Hematopoietic multipotent progenitor cell (in vitro differentiated cells): ENCODE measurements around the gene PPP4R2. TPM values are rescaled to one million over a fixed set of nuclear protein-coding genes. Genes with fewer than 3 reads are reported as not detected.
A peak's percentile ranks its signal among the peaks of the same experiment; 100 is the strongest.

Experiments
- DNase-seq, 3 donors: peaks; one replicate each; pipeline ENCODE4 v3.0.0-alpha.2; 2011 to 2015; ENCODE audit warnings: low read depth in 2 of 3, low spot score in 2 of 3
- total RNA-seq: library from RNA; depleted of rRNA; stranded (reverse); fragments of >200 nt; gene quantifications from one replicate; pipeline ENCODE4 v1.2.3, GENCODE V29; 2012

Gene PPP4R2, protein sequence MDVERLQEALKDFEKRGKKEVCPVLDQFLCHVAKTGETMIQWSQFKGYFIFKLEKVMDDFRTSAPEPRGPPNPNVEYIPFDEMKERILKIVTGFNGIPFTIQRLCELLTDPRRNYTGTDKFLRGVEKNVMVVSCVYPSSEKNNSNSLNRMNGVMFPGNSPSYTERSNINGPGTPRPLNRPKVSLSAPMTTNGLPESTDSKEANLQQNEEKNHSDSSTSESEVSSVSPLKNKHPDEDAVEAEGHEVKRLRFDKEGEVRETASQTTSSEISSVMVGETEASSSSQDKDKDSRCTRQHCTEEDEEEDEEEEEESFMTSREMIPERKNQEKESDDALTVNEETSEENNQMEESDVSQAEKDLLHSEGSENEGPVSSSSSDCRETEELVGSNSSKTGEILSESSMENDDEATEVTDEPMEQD
- total RNA-seq = 11.6 TPM

DNA sequence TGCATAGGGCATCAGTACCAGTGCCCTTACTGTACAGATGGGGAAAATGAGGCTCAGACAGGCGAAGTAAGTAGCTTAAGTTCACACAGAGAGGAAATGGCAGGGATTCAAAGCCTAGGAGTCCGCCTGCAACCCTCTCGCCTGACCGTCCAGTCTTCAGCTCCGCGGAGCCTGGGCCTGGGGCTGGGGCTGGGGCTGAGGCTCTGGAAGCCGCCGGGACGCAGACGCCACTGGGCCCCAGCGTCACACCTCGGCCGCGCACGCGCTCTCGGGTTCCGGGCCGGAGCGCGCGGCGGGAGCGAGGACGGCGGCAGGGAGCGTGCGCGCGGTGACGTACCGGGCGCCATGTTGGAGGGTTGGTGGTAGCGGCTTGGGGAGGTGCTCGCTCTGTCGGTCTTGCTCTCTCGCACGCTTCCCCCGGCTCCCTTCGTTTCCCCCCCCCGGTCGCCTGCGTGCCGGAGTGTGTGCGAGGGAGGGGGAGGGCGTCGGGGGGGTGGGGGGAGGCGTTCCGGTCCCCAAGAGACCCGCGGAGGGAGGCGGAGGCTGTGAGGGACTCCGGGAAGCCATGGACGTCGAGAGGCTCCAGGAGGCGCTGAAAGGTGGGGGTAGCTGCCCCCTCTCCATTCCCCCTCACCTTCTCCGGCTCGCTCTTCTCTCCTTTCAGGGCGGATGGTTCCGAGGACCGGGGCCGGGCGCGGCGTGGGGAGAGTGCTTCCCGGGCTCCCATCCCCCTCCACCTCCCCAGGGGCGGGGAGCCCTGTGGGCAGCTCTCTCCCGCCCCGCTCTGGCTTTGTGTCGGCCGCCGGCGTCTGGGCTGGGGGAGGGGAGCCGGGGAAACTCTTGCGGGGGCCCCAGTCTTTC is at the start of gene PPP4R2:
PPP4R2 (plus strand) TSS at position 339 of the 861 bp plus-strand sequence; CDS start at position 566, 227 bp downstream.
- DNase-seq = peak; percentile 87 to 93 (median 91)

DNA sequence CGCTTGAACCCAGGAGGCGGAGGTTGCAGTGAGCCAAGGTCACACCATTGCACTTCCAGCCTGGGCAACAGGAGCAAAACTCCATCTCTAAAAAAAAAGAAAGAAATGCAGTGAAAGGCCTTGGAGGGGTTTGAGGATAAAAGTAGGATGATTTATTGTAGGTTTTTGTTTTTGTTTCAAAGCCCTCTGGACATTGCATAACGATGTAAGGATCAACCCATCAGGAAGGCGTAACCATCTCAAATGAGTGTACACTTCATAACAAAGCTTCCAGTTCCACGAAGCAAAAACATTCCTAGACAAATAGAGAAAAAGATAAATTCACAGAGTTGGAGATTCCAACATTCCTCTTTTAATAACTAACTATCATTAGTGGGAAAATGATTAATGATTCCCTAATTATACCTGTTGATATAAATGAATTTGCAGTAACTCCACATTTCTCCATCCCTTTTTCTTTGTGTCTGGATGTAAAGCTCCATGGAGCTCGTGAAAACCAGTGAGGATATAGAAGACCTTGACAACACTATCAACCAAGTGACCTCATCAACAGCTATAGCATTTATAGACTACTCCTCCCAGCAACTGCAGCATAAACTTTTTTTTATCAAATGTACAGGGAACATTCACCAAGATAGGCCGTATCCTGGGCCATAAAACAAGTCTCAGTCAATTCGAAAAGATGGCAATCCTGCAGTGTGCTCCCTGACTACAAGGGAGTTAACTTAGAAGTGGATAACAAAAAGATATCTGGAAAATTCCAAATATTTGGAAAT is 48.7 kb upstream of the PPP4R2 start:
- DNase-seq = no peak

DNA sequence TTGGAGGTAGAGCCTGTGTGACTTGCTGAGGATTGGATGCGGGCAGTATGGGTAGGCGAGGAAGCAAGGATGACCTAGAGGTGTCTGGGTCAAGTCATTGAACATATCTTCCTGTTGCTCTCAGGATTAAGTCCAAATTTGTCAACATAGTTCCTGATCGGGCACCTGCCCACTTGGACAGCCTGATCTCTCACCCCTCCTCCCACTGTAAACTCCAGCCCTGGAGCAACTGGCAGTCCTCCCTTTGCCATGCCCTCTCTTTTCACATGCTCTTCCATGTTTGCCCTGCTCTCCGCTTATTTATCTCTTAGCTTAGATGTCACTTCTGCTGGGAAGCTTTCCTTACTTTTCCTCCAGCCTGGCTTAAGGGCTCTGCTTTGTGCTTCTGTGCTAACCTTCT is 47.6 kb upstream of the PPP4R2 start:
- DNase-seq = no peak

- DNase-seq = no peak
These were observed 46.2 kb upstream of the PPP4R2 start for GRCh38 chr3:72950372-72950771.

GRCh38 chr3:72950801-72951200 is 45.8 kb upstream of the PPP4R2 start:
- no peak for DNase-seq

DNA sequence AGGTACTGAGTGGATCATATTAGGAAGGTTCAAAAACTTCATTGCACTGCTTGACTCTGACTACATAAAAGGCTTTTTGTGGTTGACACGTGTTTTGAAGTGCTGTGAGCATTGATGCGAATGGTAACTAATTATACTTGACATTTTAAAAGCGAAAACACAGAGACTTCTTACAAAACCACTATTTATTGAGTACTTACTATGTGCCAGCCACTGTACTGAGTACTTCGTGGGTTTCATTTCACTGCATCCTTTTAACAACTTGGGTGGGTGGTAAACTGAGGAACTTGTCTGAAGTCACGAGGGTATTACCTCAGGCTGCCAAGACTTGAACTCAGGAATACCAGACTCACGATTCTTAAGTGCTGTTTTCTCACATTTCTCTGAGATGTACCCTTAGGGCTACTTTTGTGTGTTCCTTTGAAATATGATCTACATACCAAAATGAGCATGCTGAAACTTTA is 45.3 kb upstream of the PPP4R2 start:
- no peak for DNase-seq

DNA sequence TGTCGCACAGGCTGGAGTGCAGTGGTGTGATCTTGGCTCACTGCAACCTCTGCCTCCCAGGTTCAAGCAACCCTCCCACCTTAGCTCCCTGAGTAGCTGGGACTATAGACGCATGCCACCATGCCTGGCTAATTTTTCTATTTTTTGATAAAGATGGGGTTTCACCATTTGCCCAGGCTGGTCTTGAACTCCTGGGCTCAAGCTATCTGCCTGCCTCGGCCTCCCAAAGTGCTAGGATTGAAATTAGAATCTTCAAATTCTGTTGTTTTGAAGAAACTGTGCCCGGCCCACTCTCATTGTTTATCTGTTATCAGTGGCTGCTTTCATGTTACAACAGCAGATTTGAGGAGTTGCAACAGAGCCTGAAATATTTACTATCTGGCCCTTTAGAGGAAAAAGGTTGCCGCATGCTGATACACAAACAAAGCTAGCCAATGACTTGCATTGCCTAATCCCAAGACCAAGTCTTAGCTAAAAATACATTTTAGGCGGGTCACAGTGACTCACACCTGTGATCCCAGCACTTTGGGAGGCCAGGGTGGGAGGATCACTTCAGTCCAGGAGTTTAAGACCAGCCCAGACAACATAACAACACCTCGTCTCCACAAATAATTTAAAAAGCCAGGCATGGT is 43.2 kb upstream of the PPP4R2 start:
- no peak for DNase-seq

GRCh38 chr3:72957297-72957696 is 39.3 kb upstream of the PPP4R2 start:
- no peak for DNase-seq

GRCh38 chr3:72959336-72959735 is 37.3 kb upstream of the PPP4R2 start:
- no peak for DNase-seq

- no peak for DNase-seq
These were observed 35.6 kb upstream of the PPP4R2 start for GRCh38 chr3:72960812-72961518.

DNA sequence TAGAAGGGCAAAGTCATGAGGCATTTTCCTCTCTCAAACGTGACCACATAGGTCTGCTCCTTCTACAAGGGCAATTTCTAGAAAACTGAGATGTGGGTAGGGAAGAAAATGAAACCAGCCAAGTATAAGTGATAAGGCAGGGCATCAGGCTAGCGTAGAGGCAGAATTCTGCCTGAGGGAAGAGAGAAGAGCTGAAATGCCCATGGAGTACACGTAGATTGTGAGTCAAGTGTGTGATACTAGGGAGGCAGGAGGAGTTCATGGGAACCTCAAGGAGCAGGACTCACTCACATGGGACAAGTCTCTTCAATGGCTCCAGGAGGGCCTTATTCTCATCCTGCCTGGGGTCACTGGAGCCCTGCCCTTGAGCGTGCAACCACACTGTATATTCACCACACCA is 34.9 kb upstream of the PPP4R2 start:
- no peak for DNase-seq

- DNase-seq = no peak
These were observed 34.3 kb upstream of the PPP4R2 start for GRCh38 chr3:72962317-72962716.

- no peak for DNase-seq
These were observed 32.0 kb upstream of the PPP4R2 start for GRCh38 chr3:72964633-72965032.

GRCh38 chr3:72968266-72968664 is 28.3 kb upstream of the PPP4R2 start:
- no peak for DNase-seq

GRCh38 chr3:72969766-72970165 is 26.8 kb upstream of the PPP4R2 start:
- DNase-seq = no peak

DNA sequence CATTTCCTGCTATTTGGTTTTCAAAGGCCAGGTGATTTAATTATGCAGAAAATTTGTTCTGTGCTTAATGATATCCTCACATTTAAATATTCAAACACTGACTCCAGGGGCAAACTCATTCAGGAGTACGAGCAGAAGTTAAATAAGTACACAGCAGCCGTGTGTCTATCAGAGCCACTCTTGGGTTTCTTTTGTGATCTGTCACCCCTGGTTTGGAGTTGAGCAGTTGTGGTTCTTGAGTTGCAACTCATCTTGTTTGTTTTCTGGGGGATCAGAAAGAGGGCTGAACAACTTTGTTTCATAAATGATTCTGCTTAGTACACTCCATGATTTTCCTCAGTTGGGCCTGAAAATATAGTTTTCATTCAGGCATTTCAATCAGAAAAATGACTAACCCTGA is 25.7 kb upstream of the PPP4R2 start:
- DNase-seq = no peak

DNA sequence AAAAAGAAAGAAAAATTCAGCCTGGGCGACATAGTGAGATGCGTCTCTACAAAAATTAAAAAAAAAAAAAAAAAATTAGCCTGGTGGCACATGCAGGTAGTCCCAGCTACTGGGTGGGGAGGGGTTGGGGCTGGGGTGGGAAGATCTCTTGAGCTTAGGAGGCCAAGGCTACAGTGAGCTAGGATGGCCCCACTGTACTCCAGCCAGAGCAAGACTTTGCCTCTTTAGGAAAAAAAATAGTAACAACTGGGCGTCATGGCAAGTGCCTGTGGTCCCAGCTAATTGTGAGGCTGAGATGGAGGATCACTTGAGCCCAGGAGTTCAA is 23.9 kb upstream of the PPP4R2 start:
- DNase-seq = no peak

- DNase-seq = no peak
These were observed 23.4 kb upstream of the PPP4R2 start for GRCh38 chr3:72973031-72973723.

GRCh38 chr3:72973786-72974185 is 22.8 kb upstream of the PPP4R2 start:
- no peak for DNase-seq
